HCT116 (cell line): ENCODE measurements around the gene CDX1. TPM values are rescaled to one million over a fixed set of nuclear protein-coding genes. Genes with fewer than 3 reads are reported as not detected.

Experiments used
- ATAC-seq: fragments of 200-7000 bp; cut with Tn5 transposase; 2 replicates; pipeline ENCODE4 v1.9.1; 2020; ENCODE audit warnings: mild to moderate bottlenecking, moderate library complexity
- BruUV-seq: library from RNA; stranded (reverse); fragments of 400-500 nt; replicated peaks from 2 replicates; lab custom pipeline; 2021; lab: Mats Ljungman, UMichigan
- CTCF ChIA-PET: fragments of 300-600 bp; sonication (Branson Sonifier 250); formaldehyde crosslinking; loops from one replicate; lab custom pipeline; 2021; ENCODE audit warnings: antibody characterized with exemption; lab: Charles Lee
- POLR2A ChIA-PET: fragments of 300-600, 350-600 bp; sonication (Branson Sonifier 250); formaldehyde crosslinking; loops from one replicate; lab custom pipeline; 2021; ENCODE audit warnings: antibody characterized with exemption; lab: Charles Lee
- RAD21 ChIA-PET, 2 experiments: fragments of 300-600 bp; sonication (Branson Sonifier 250); formaldehyde crosslinking; loops; one replicate each; lab custom pipeline; 2023; ENCODE audit warnings: low total read pairs in 2 of 2; ENCODE audit not compliant: uncharacterized antibody in 2 of 2, unreplicated experiment in 2 of 2, low non-redundant PET in 1 of 2; lab: Charles Lee
- DNase-seq: peaks from one replicate; pipeline ENCODE4 v3.0.0-alpha.2; 2010; ENCODE audit warnings: low read depth, low spot score
- H2AFZ ChIP-seq: fragments of 200-600 bp; shearing (Covaris generic), sonication (generic); 2 replicates; pipeline ENCODE4 v1.6.1; 2017; ENCODE audit warnings: low read depth, mixed run types, mixed read lengths, antibody characterized with exemption, low read length; ENCODE audit not compliant: poor library complexity, severe bottlenecking
- H3K27ac ChIP-seq: 2 replicates; pipeline ENCODE4 v1.5.1; 2012; ENCODE audit warnings: low read depth, low read length
- H3K27me3 ChIP-seq: fragments of 200-600 bp; sonication (generic); 2 replicates; pipeline ENCODE4 v1.6.1; 2016; ENCODE audit warnings: mixed run types, low read length, mixed read lengths; ENCODE audit not compliant: insufficient read depth
- H3K36me3 ChIP-seq, 2 experiments: fragments of 200-500 bp in 1 of 2; fragments of 200-600 bp in 1 of 2; sonication (Bioruptor generic) in 1 of 2; sonication (generic) in 1 of 2; 2 replicates each; pipeline versions ENCODE4 v1.5.1 to v1.6.1; 2014 to 2016; ENCODE audit warnings: low read length in 2 of 2, inconsistent platforms in 1 of 2, mixed read lengths in 1 of 2, mixed run types in 1 of 2; ENCODE audit not compliant: insufficient read depth in 2 of 2, control insufficient read depth in 1 of 2
- H3K4me1 ChIP-seq, 2 experiments: fragments of 200-600 bp in 1 of 2; sonication (generic) in 1 of 2; 2 replicates each; pipeline versions ENCODE4 v1.5.1 to v1.6.1; 2012 to 2017; ENCODE audit warnings: low read length in 2 of 2, inconsistent platforms in 1 of 2, mild to moderate bottlenecking in 1 of 2, mixed read lengths in 1 of 2, mixed run types in 1 of 2, moderate library complexity in 1 of 2; ENCODE audit not compliant: insufficient read depth in 2 of 2, control insufficient read depth in 1 of 2
- H3K4me2 ChIP-seq: fragments of 200-600 bp; sonication (generic); 2 replicates; pipeline ENCODE4 v1.6.1; 2017; ENCODE audit warnings: mixed run types, low read length, mixed read lengths
- H3K4me3 ChIP-seq, 2 experiments: fragments of 200-600 bp in 1 of 2; sonication (generic) in 1 of 2; replicated peaks in 1 of 2; 2 replicates each; pipeline ENCODE4 v1.5.1; 2011 to 2016; ENCODE audit warnings: low read length in 2 of 2, control low read depth in 1 of 2, low read depth in 1 of 2, mild to moderate bottlenecking in 1 of 2, mixed read lengths in 1 of 2, mixed run types in 1 of 2
- H3K79me2 ChIP-seq: fragments of 200-600 bp; sonication (generic); 2 replicates; pipeline ENCODE4 v1.6.1; 2017; ENCODE audit warnings: mild to moderate bottlenecking, mixed run types, low read length, moderate library complexity, mixed read lengths; ENCODE audit not compliant: insufficient read depth
- H3K9ac ChIP-seq: fragments of 200-600 bp; sonication (generic); 2 replicates; pipeline ENCODE4 v1.6.1; 2016; ENCODE audit warnings: low read length, mixed read lengths
- H3K9me2 ChIP-seq: fragments of 200-600 bp; sonication (generic), shearing (Covaris generic); 2 replicates; pipeline ENCODE4 v1.6.1; 2017; ENCODE audit warnings: mixed run types, mild to moderate bottlenecking, moderate library complexity; ENCODE audit not compliant: insufficient read depth
- H3K9me3 ChIP-seq, 2 experiments: fragments of 200-500 bp in 1 of 2; fragments of 200-600 bp in 1 of 2; sonication (Bioruptor generic) in 1 of 2; sonication (generic) in 1 of 2; 2 replicates each; pipeline ENCODE4 v1.6.1; 2014 to 2017; ENCODE audit warnings: low read length in 2 of 2, mixed read lengths in 2 of 2, inconsistent platforms in 1 of 2, low read depth in 1 of 2, mild to moderate bottlenecking in 1 of 2, mixed run types in 1 of 2, moderate library complexity in 1 of 2; ENCODE audit not compliant: control insufficient read depth in 1 of 2, insufficient read depth in 1 of 2
- H4K20me1 ChIP-seq: fragments of 200-600 bp; sonication (generic), shearing (Covaris generic); 2 replicates; pipeline ENCODE4 v1.6.1; 2017; ENCODE audit warnings: mixed run types, mild to moderate bottlenecking, moderate library complexity; ENCODE audit not compliant: insufficient read depth
- EZH2phosphoT487 ChIP-seq: fragments of 200-600 bp; IDR thresholded peaks from 2 replicates; pipeline ENCODE4 v1.6.1; 2018; ENCODE audit warnings: antibody characterized with exemption, borderline replicate concordance
- POLR2A ChIP-seq: IDR thresholded peaks from 2 replicates; pipeline ENCODE4 v1.7.0; 2011; ENCODE audit warnings: borderline replicate concordance; ENCODE audit not compliant: insufficient read depth, insufficient read length; ENCODE audit errors: extremely low read depth
- SP1 ChIP-seq: IDR thresholded peaks from 2 replicates; pipeline ENCODE4 v1.6.1; 2012; ENCODE audit warnings: low read depth
- intact Hi-C: fragments of 100-400 bp; cut with micrococcal nuclease; formaldehyde crosslinking; loops from 2 replicates; pipeline ENCODE4 v1.10.0; 2022
- total RNA-seq: library from RNA; stranded (reverse); gene quantifications from one replicate; pipeline ENCODE4 v1.2.1, GENCODE V29; 2021; ENCODE audit not compliant: unreplicated experiment
- TF ChIP-seq, protein P1 (sequence below): IDR thresholded peaks from 2 replicates; pipeline ENCODE4 v1.6.1; 2012
- TF ChIP-seq, protein P2 (sequence below): IDR thresholded peaks from 2 replicates; pipeline ENCODE4 v1.6.1; 2012; ENCODE audit warnings: low read depth

CDX1 gene
- total RNA-seq, 1 experiment from 2014 or later: not detected

DNA sequence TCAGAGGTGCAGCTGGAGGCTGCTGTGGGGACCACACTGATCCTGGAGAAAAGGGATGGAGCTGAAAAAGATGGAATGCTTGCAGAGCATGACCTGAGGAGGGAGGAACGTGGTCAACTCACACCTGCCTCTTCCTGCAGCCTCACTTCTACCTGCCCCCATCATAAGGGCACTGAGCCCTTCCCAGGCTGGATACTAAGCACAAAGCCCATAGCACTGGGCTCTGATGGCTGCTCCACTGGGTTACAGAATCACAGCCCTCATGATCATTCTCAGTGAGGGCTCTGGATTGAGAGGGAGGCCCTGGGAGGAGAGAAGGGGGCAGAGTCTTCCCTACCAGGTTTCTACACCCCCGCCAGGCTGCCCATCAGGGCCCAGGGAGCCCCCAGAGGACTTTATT lies 17.4 kb downstream of the CDX1 start:
- Histone ChIP-seq H2AFZ (no peak overlapping the region), H3K9me3 (no peaks in the 10 kb centered on the region), H3K27ac (no peak overlapping the region), H3K4me1 (peaks cover 0 to 7% of the 10 kb centered on the region in 2 experiments; a peak in 1 of 4 replicates), H3K9me2 (no peaks in the 10 kb centered on the region)
- CTCF ChIA-PET: no interaction called here
- intact Hi-C loops: no loop called here
- ATAC-seq: no peak
- no TSS peak for BruUV-seq
- RAD21 ChIA-PET: no interaction called here
- TF ChIP-seq POLR2A: no peak
- TF ChIP-seq, protein P1, sequence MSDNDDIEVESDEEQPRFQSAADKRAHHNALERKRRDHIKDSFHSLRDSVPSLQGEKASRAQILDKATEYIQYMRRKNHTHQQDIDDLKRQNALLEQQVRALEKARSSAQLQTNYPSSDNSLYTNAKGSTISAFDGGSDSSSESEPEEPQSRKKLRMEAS: no peak
- TF ChIP-seq, all 23 proteins: peak for 0
- Histone ChIP-seq H3K4me3 (no peak overlapping the region), H3K4me2 (no peak overlapping the region), H3K27me3 (no peaks in the 10 kb centered on the region), H3K36me3 (no peaks in the 10 kb centered on the region), H3K9ac (no peak overlapping the region), H4K20me1 (no peaks in the 10 kb centered on the region), H3K79me2 (no peaks in the 10 kb centered on the region)
- no peak for DNase-seq
- POLR2A ChIA-PET: no interaction called here

DNA sequence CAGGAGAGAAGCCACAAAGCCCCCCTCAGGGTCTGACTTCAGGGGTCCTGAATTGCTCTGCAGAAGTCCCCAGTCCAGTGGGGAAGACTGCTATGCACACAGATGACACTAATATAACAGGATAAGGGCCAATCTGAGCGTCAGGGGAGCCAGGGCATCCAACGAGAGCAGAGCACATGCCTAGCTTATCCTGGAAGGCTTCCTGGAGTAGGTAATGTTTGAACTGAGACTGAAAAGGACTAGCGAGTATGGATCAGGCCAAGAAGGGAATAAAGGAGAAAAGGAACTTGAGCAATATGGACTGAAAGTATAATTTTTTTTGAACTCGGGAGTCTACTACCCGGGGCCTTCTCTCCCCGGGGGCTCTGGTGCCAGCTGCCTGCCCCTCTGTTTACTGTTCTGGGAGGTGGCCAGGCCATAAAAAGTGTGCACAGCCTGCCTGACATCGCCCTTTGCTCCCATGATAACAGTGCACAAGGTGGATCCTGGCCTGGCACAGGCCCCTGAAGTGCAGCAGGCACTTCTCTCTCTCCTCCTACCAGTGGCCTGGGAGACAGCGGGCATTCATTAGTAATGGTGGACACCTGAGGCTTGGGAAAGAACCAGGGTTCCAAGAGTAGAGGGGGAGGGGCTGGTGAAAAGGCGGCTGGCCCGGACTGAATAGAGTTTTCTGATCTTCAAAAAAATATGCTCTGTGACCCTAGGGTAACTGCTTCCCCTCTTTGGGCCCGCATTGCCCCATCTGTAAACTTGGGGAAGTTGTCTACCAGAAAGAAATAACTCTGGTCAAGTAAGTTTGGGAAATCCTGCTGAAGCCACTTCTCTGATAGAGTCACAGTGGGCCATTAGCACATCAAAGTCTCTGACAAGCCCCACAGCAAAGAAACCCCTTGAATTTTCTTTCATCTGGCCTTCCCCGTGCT lies 18.7 kb downstream of the CDX1 start:
- no peak for DNase-seq
- TF ChIP-seq EZH2phosphoT487 (no peak), SP1 (no peak)
- TF ChIP-seq, protein P2, sequence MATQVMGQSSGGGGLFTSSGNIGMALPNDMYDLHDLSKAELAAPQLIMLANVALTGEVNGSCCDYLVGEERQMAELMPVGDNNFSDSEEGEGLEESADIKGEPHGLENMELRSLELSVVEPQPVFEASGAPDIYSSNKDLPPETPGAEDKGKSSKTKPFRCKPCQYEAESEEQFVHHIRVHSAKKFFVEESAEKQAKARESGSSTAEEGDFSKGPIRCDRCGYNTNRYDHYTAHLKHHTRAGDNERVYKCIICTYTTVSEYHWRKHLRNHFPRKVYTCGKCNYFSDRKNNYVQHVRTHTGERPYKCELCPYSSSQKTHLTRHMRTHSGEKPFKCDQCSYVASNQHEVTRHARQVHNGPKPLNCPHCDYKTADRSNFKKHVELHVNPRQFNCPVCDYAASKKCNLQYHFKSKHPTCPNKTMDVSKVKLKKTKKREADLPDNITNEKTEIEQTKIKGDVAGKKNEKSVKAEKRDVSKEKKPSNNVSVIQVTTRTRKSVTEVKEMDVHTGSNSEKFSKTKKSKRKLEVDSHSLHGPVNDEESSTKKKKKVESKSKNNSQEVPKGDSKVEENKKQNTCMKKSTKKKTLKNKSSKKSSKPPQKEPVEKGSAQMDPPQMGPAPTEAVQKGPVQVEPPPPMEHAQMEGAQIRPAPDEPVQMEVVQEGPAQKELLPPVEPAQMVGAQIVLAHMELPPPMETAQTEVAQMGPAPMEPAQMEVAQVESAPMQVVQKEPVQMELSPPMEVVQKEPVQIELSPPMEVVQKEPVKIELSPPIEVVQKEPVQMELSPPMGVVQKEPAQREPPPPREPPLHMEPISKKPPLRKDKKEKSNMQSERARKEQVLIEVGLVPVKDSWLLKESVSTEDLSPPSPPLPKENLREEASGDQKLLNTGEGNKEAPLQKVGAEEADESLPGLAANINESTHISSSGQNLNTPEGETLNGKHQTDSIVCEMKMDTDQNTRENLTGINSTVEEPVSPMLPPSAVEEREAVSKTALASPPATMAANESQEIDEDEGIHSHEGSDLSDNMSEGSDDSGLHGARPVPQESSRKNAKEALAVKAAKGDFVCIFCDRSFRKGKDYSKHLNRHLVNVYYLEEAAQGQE: no peak
- peaks cover 0 to 7% of the 10 kb centered on the region in 2 experiments; a peak in 1 of 4 replicates for H3K4me1 ChIP-seq
- no peak overlapping the region for H3K9ac ChIP-seq
- no peak overlapping the region for H2AFZ ChIP-seq
- intact Hi-C loops: no loop called here
- no peaks in the 10 kb centered on the region for H3K9me3 ChIP-seq
- POLR2A ChIA-PET: no interaction called here
- no peaks in the 10 kb centered on the region for H3K27me3 ChIP-seq
- no peak overlapping the region for H3K4me3 ChIP-seq
- H4K20me1 ChIP-seq: no peaks in the 10 kb centered on the region
- RAD21 ChIA-PET: no interaction called here
- H3K27ac ChIP-seq: no peak overlapping the region
- H3K79me2 ChIP-seq: no peaks in the 10 kb centered on the region
- CTCF ChIA-PET: no interaction called here
- BruUV-seq: no TSS peak
- H3K9me2 ChIP-seq: no peaks in the 10 kb centered on the region
- no peaks in the 10 kb centered on the region for H3K36me3 ChIP-seq
- ATAC-seq: no peak
- H3K4me2 ChIP-seq: no peak overlapping the region
